GM10847 (cell line): ENCODE measurements around the gene SNAPC4.

ENCODE experiments used
- POLR2A ChIP-seq: IDR thresholded peaks from 2 replicates; pipeline ENCODE4 v1.6.1; 2011; ENCODE audit not compliant: insufficient read length; ENCODE audit errors: extremely low read depth

SNAPC4 gene

GRCh38 chr9:136437430-136437829 lies 37.5 kb upstream of the SNAPC4 start:
- TF ChIP-seq POLR2A, result no peak

DNA sequence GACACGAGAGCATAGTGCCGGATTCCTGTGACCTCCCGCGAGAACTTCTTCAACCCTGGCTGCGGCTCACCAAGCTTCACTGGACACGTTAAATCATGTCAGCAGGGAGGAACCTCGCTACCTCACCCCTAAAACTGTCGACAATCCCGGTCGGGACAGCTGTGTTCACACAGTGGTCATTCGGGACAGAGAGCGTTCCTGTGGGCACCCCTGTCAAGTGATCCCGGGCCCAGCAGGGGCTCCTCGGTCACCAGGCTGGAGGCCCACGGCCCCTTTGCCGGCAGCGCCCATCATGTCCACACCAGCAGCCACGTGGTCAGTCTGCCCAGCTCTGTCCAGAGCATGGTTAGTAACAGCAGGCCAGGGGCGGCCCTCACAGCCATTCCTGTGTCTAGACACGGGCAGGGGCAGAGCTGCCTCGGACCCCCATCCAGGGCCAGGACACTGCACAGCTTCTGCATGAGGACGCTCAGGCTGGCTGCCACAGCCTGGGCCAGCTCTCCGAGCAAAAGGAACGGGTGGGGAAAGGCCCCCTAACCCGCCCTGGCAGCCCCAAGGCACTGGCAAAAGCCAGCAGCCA lies 36.2 kb upstream of the SNAPC4 start:
- no peak for TF ChIP-seq POLR2A

GRCh38 chr9:136434580-136435169 lies 34.7 kb upstream of the SNAPC4 start:
- no peak for TF ChIP-seq POLR2A

- TF ChIP-seq POLR2A, result no peak
Observed at GRCh38 chr9:136433849-136434579, 34.0 kb upstream of the SNAPC4 start.

DNA sequence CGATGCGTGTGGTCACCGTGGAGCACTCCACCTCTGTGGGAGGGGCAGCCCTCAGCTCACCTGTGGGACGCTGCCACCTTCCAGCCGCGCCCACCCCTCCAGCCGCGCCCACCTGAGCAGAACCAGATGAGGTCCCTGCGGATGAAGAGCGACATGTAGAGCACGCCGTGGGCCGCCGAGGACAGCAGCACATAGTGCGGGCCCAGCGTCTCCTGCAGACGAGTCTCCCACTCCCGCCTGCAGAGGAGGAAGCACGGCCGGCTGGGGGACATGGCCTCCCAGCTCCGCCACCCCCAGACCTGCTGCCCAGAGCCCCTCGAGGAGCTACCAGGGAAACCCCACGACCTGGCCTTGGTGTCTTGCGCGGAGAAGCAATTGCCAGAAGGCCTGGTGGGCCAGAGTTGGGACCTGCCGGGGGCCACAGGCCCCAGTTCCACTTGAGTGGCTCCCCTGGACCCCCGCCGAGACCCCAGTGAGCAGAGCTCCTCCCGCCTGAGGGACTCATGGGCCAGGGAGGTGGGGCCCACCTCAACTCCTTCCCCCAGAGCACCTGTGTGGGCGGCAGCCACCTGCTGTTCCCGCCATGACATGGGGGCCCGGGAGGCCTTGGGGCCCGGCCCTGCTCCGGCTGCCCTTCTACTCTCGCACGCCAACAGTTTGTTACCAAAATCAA lies 33.2 kb upstream of the SNAPC4 start:
- no peak for TF ChIP-seq POLR2A

- no peak for TF ChIP-seq POLR2A
Observed at GRCh38 chr9:136432591-136432990, 32.6 kb upstream of the SNAPC4 start.

DNA sequence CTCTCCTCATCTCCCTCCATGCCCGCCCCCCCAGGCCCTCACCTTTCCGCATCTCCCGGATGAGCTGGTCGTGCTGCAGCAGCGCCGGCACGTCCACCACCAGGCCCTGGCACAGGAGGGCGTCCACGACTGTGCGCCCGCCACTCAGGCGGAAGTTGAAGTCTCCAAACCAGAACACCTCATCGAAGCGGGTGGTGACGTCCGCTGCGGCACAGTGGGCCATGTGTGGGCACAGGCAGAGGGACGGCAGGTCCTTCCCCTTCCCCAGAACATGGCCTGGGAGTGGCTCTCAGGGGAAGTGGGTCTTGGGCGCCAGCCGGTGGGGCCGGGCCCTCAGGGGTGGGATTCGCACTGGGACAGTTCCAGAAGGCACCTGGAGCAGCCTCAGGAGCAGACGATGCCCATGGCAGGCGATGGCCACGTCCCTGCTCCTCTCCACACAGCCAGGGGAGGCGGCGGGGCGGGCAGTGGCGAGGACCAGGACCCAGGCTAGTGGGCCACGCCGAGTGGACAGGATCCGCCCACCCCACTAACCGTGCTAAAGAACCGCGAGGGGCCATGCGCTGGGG lies 31.9 kb upstream of the SNAPC4 start:
- no peak for TF ChIP-seq POLR2A

GRCh38 chr9:136430588-136431234 lies 30.7 kb upstream of the SNAPC4 start:
- TF ChIP-seq POLR2A, result no peak

DNA sequence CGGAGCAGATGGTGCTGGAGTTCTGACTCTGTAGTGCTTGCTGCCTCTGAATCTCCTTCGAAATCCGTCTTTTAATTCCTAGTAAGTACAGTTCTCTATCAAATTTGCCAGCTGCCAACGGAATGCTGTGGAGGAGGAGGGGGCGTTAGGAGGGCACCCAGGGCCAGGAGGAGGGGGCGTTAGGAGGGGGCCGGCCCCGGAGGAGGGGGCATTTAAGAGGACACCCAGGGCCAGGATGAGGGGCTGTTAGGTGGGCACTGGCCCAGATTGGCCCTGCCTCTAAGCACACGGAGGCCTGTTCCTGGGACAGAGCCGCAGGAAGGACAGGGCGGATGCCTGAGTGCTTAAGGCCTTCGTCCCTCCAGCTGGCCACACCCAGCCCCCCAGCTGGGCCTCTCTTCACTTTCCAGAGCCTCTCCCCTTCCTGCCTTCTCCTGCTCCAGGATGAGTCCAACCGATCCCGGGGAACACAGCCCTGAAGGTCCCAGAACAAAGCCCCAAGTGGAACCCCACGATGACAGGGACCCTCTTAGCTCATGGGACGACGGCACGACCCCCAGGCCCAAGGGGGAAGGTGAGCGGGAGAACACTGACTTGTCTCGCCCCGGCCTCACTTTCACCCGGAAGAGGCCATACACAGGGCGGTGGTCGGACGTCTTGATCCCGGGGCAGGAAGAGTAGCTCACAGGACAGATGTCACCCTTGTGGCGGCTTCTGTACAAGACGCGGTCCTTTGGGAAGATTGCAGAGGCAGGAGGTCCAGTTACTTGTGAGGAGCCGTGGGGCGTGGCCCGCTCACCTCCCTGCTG lies 29.9 kb upstream of the SNAPC4 start:
- no peak for TF ChIP-seq POLR2A

DNA sequence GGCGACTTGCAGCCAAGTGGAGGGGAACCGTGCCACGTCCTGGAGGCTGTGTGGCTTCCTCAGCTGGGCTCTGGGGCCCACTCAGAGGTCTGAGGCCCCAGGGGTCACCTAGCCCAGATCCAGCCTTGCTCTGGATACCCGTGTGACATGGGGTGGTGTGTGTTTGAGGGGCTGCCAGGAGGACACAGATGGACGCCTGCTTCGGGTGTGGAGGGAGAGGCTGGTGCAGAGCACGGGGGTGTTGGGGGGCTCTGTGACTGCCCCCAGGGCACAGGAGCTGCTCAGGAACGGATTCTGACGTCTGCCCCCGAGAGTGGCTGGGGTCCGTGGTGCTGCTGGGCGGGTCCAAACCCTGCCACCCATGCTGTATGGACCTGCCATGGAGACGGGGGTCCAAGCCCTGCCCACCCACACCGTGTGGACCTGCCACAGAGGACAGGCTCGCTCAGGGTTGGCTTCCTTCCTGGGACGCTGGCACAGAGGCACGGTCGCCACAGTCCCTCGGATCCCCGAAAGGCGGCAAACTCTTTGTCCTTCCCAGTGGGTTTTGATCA lies 29.2 kb upstream of the SNAPC4 start:
- TF ChIP-seq POLR2A, result no peak

- no peak for TF ChIP-seq POLR2A
Observed at GRCh38 chr9:136426787-136427186, 26.8 kb upstream of the SNAPC4 start.

DNA sequence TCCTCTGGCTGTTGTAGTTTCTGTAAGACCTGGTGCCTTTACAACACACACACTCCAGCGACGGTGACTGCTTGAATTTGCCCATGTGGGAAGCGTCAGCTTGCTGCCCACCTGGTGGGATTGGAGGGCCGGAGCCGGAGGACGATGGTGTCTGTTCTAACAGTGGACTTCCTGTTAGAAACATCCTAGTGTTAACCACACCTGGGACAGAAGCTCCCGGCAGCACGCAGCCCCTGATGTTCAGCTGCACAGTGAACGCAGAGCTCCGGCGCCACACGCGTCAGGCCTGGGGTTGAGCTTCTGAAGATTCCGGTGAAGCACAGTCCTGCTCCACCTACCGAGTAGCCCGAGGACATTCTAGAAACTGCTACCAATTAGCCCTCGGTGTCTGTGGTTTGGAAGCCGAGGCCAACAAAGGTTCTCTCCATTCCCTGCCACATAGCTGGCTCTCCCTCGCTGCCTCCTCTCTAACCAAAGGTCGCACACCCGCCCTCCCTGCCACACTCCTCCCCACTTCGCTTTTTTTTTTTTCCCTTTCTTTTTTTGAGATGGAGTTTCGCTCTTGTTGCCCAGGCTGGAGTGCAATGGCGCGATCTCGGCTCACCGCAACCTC lies 24.9 kb upstream of the SNAPC4 start:
- no peak for TF ChIP-seq POLR2A

DNA sequence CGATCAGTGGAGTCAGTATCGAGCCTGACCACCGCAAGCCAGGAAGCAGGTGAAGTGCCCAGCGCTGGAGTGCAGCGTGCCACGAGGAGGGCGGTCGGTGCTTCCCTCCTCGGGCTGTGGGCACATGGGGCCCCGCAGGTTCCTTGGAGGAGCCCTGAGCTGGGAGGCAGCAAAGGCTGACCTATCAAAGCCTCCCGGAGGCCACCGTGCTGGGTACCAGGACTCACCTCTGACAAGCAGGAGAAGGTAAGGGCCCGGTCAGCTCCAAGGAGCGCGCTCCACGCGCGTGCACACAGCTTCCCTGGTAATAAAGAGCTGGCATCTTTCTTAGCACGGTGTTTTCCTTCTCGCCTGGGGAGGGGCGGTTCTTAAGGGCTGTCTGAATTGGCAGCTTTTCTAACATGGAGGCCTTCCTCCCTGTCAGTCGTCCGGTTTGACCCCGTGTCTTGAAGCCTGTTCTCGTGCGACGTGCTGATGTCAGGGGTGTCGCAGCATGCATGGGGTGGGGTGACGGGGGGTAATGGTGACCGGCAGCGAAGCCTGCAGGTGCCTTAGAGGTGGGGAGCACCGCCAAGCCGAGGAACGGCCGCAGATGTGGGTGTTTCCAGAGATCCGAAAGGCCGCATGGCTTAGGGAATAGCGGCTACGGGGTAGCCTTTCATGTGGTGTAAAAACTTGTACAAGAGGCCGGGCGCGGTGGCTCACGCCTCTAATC lies 23.6 kb upstream of the SNAPC4 start:
- TF ChIP-seq POLR2A, result no peak
